Measurements from ENCODE around the gene PCNX1. TPM values are rescaled to one million over a fixed set of nuclear protein-coding genes. Genes with fewer than 3 reads are reported as not detected.
"Not testable (repeated sequence)": the region's sequence is repeated elsewhere in the genome, so short reads cannot be mapped to it uniquely, and the experiment has no call there.

Gene PCNX1
- total RNA-seq, 3 donors from 2014 or later, result 26.4 to 30.8 (median 28.3) TPM

GRCh38 chr14:71121711-71122110, 214.5 kb downstream of the PCNX1 start:
- no peaks in the 10 kb centered on the region for H3K9me3 Mint-ChIP-seq
- H3K4me1 Mint-ChIP-seq (ENCODE audit: low read depth), result peaks cover 14% of the 10 kb centered on the region
- DNase-seq, result no peak
- no peaks in the 10 kb centered on the region for H3K27me3 Mint-ChIP-seq (ENCODE audit: low read depth)
- H3K4me3 Mint-ChIP-seq, result no peak overlapping the region
- H3K36me3 Mint-ChIP-seq (ENCODE audit: insufficient read depth), result peaks cover 11% of the 10 kb centered on the region
- no peak for ATAC-seq

- no peak overlapping the region for H3K4me3 Mint-ChIP-seq
- no peak for ATAC-seq
- H3K27me3 Mint-ChIP-seq (ENCODE audit: low read depth), result no peaks in the 10 kb centered on the region
- no peaks in the 10 kb centered on the region for H3K9me3 Mint-ChIP-seq
- peaks cover 7% of the 10 kb centered on the region for H3K36me3 Mint-ChIP-seq (ENCODE audit: insufficient read depth)
- DNase-seq, result no peak
- H3K4me1 Mint-ChIP-seq (ENCODE audit: low read depth), result peaks cover 10% of the 10 kb centered on the region
These were observed 215.8 kb downstream of the PCNX1 start for GRCh38 chr14:71122866-71123565.

GRCh38 chr14:71123579-71124135, 216.4 kb downstream of the PCNX1 start:
- Mint-ChIP-seq H3K4me3 (no peak overlapping the region), H3K36me3 (ENCODE audit: insufficient read depth) (peaks cover 3% of the 10 kb centered on the region), H3K27me3 (ENCODE audit: low read depth) (no peaks in the 10 kb centered on the region), H3K4me1 (ENCODE audit: low read depth) (peaks cover 5% of the 10 kb centered on the region), H3K9me3 (no peaks in the 10 kb centered on the region)
- ATAC-seq (no peak), DNase-seq (no peak)

- ATAC-seq; H3K9me3 Mint-ChIP-seq; DNase-seq; H3K4me3 Mint-ChIP-seq; H3K27me3 Mint-ChIP-seq (ENCODE audit: low read depth); H3K4me1 Mint-ChIP-seq (ENCODE audit: low read depth); H3K36me3 Mint-ChIP-seq (ENCODE audit: insufficient read depth): not testable (repeated sequence)
These were observed 222.6 kb downstream of the PCNX1 start for GRCh38 chr14:71129716-71130490.

GRCh38 chr14:71130491-71131179, 223.4 kb downstream of the PCNX1 start:
- Mint-ChIP-seq H3K27me3 (ENCODE audit: low read depth) (peaks cover 2% of the 10 kb centered on the region), H3K4me3 (no peak overlapping the region), H3K9me3 (no peaks in the 10 kb centered on the region), H3K36me3 (ENCODE audit: insufficient read depth) (no peaks in the 10 kb centered on the region), H3K4me1 (ENCODE audit: low read depth) (peaks cover 7% of the 10 kb centered on the region)
- ATAC-seq (peak; percentile 30 to 46), DNase-seq (no peak)

- Mint-ChIP-seq H3K4me1 (ENCODE audit: low read depth) (peaks cover 7% of the 10 kb centered on the region), H3K4me3 (no peak overlapping the region), H3K36me3 (ENCODE audit: insufficient read depth) (no peaks in the 10 kb centered on the region), H3K9me3 (no peaks in the 10 kb centered on the region), H3K27me3 (ENCODE audit: low read depth) (peaks cover 2% of the 10 kb centered on the region)
- ATAC-seq (no peak), DNase-seq (no peak)
These were observed 226.0 kb downstream of the PCNX1 start for GRCh38 chr14:71133296-71133695.

- DNase-seq, result no peak
- no peak overlapping the region for H3K4me3 Mint-ChIP-seq
These were observed 228.2 kb downstream of the PCNX1 start for GRCh38 chr14:71135496-71135895.

GRCh38 chr14:71135911-71136310, 228.7 kb downstream of the PCNX1 start:
- ATAC-seq (no peak), DNase-seq (no peak)
- peaks cover 2% of the 10 kb centered on the region for H3K4me1 Mint-ChIP-seq (ENCODE audit: low read depth)
- no peaks in the 10 kb centered on the region for H3K9me3 Mint-ChIP-seq
- H3K27me3 Mint-ChIP-seq (ENCODE audit: low read depth), result peaks cover 2% of the 10 kb centered on the region
- H3K36me3 Mint-ChIP-seq (ENCODE audit: insufficient read depth), result no peaks in the 10 kb centered on the region
- no peak overlapping the region for H3K4me3 Mint-ChIP-seq

More at GRCh38 chr14:71135496-71135895, 228.2 kb downstream of the PCNX1 start:
- H3K27me3 Mint-ChIP-seq (ENCODE audit: low read depth), result peaks cover 2% of the 10 kb centered on the region
- no peak for ATAC-seq
- no peaks in the 10 kb centered on the region for H3K36me3 Mint-ChIP-seq (ENCODE audit: insufficient read depth)
- H3K4me1 Mint-ChIP-seq (ENCODE audit: low read depth), result peaks cover 7% of the 10 kb centered on the region
- H3K9me3 Mint-ChIP-seq, result no peaks in the 10 kb centered on the region

GRCh38 chr14:71136386-71137060, 229.3 kb downstream of the PCNX1 start:
- DNase-seq (no peak), ATAC-seq (no peak)
- no peaks in the 10 kb centered on the region for H3K9me3 Mint-ChIP-seq
- H3K27me3 Mint-ChIP-seq (ENCODE audit: low read depth), result peaks cover 2% of the 10 kb centered on the region
- peaks cover under 1% of the 10 kb centered on the region for H3K4me1 Mint-ChIP-seq (ENCODE audit: low read depth)
- no peak overlapping the region for H3K4me3 Mint-ChIP-seq
- H3K36me3 Mint-ChIP-seq (ENCODE audit: insufficient read depth), result no peaks in the 10 kb centered on the region

GRCh38 chr14:71137536-71138447, 230.5 kb downstream of the PCNX1 start:
- H3K27me3 Mint-ChIP-seq (ENCODE audit: low read depth), result peaks cover 2% of the 10 kb centered on the region
- H3K36me3 Mint-ChIP-seq (ENCODE audit: insufficient read depth), result no peaks in the 10 kb centered on the region
- no peaks in the 10 kb centered on the region for H3K9me3 Mint-ChIP-seq
- ATAC-seq (no peak), DNase-seq (no peak)
- peaks cover 13% of the 10 kb centered on the region for H3K4me1 Mint-ChIP-seq (ENCODE audit: low read depth)
- no peak overlapping the region for H3K4me3 Mint-ChIP-seq

- ATAC-seq (peak; percentile 44 to 51), DNase-seq (peak; percentile 63)
- no peaks in the 10 kb centered on the region for H3K9me3 Mint-ChIP-seq
- H3K27me3 Mint-ChIP-seq (ENCODE audit: low read depth), result peaks cover 2% of the 10 kb centered on the region
- H3K4me3 Mint-ChIP-seq, result no peak overlapping the region
- peaks cover 22% of the 10 kb centered on the region for H3K4me1 Mint-ChIP-seq (ENCODE audit: low read depth)
- no peaks in the 10 kb centered on the region for H3K36me3 Mint-ChIP-seq (ENCODE audit: insufficient read depth)
These were observed 231.4 kb downstream of the PCNX1 start for GRCh38 chr14:71138448-71139293.

GRCh38 chr14:71139294-71139946, 232.2 kb downstream of the PCNX1 start:
- Mint-ChIP-seq H3K4me1 (ENCODE audit: low read depth) (peaks cover 23% of the 10 kb centered on the region), H3K36me3 (ENCODE audit: insufficient read depth) (no peaks in the 10 kb centered on the region), H3K9me3 (no peaks in the 10 kb centered on the region), H3K27me3 (ENCODE audit: low read depth) (peaks cover 2% of the 10 kb centered on the region), H3K4me3 (no peak overlapping the region)
- DNase-seq, result no peak
- no peak for ATAC-seq
